ENCODE data around the gene CRYBB1. TPM values are rescaled to one million over a fixed set of nuclear protein-coding genes. Genes with fewer than 3 reads are reported as not detected.

Gene CRYBB1
- total RNA-seq, 1 donor: 0.27 TPM

DNA sequence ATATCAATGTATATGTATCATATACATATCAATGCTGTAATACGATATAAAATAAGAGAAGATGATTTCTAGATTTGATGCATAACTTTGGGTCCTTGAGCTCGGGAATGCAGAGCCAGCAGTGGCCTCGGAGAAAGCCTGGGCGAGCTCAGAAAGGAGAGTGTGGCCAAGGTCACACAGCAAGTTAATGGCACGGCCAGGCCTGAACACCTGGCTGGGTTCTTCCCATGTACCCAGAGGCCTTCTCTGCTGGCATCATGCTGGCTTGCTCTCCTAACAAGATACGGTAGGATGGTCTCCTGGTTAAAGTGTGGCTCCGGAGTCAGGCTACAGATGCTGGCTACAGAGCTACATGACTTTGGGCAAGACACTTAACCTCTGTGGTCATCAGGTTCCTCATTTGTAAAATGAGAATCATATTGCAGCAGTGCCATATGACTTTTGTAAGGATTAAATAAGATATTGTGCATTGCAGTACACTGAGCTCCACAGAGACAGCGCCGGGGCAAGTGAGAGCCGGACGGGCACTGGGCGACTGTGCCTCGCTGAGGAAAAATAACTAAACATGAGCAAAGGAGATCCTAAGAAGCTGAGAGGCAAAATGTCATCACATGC, 57.8 kb downstream of the CRYBB1 start:
- DNase-seq (ENCODE audit: low read depth in 2 of 3, low spot score in 2 of 3): no peak

DNA sequence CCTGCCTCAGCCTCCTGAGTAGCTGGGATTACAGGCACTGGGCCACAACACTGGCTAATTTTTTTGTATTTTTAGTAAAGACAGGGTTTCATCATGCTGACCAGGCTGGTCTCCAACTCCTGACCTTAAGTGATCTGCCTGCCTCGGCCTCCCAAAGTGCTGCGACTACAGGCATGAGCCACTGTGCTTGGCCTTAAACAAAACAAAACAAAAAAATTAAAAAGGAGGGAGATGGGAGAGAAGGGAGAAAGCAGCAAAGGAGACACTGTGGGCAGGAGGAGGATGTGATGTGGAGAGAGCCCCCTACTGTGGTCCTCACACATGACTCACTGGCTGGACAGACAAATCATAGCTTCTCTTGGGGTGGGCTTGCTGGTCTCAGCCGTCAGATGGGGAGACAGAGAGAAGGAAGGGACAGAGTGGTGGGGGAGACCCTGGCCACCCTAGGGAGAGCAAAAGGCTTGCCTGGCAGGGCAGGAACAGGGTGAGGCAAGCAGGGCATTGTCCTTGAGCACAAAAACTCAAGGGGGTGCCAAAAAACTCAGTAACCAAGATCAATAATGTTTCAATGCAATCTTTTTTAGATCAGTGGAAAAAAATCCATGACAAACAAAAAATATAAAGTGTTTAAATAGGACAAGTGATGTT, 59.5 kb downstream of the CRYBB1 start:
- DNase-seq (ENCODE audit: low read depth in 2 of 3, low spot score in 2 of 3): no peak

DNA sequence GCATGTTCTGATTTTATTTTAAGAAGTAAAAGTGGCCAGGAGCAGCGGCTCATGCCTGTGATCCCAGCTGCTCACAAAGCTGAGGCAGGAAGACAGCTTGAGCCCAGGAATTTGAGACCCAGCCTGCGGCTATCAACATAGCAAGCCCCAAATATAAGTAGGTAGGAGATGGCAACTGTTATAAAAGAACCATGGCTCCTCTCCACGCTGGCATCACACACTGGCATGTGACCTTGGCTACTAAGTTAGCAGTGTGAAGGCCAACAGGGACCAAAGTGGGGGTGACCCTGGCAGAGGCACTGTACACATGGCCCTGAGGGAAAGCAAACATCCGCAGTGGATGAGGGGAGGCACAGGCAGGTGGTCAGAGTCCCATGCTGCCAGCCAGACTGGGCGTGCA, 60.9 kb downstream of the CRYBB1 start:
- DNase-seq (ENCODE audit: low read depth in 2 of 3, low spot score in 2 of 3): no peak

DNA sequence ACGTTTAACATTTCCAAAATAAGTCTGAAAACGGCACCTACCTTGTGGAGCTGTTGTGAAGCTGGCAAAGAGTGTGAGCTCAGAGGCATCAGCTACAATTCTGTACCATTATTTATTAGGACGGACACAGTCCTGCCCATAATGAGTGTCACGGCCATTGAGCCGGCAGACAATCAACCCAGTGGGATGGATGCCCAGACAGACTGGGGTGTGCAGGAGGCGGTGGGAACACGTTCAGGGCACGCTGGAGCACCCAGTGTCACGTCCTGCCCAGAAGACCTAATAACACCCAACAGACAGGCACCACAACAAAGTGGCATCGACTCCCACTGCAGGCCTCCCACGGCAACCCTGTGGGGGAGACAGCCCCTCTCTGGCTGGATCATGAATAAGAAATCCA, 62.3 kb downstream of the CRYBB1 start:
- DNase-seq (ENCODE audit: low read depth in 2 of 3, low spot score in 2 of 3): no peak

DNA sequence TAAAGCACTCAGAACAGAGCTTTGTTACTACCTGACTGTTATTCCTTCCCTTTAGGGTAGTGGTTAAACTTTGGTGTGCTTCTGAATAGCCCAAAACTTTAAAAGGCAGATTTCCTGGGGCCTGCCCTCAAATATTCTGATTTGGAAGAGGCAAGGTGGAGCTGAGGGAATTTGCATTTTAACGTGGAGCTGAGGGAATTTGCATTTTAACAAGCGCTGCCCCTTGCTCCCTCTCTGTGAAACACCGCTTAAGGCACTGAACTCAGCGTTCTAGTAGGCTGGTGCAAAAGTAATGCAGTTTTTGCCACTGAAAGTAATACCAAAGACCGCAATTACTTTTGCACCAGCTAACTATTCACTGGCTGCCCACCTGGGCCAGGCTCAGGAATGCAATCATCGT, 62.9 kb downstream of the CRYBB1 start:
- DNase-seq (ENCODE audit: low read depth in 2 of 3, low spot score in 2 of 3): no peak

DNA sequence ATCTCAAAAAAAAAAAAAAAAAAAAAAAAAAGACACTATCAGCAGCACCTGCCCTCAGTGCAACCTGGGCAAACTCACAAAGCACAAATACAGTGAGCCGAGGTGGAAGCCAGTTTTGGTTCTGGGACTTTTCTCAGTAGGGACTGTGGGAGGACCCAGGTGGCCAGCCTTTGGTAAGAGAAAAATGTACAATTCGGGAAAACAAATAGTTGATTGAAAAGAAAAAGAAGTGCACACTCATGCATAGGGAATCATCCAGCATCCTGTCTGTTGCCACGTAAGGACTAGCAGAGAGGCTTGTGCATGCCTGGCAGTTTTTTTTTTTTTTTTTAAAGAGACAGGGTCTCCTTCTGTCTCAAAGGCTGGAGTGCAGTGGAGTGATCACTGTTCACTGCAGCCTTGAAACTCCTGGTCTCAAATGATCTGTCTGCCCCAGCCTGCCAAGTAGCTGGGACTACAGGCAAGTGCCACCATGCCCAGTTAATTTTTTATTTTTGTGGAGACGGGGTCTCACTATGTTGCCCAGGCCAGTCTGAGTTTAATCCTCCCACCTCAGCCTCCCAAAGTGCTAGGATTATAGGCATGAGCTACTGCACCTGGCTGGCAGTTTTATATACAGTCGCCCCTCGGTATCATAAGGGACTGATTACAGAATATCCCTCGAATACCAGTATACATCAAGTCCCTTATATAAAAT, 64.6 kb downstream of the CRYBB1 start:
- no peak for DNase-seq (ENCODE audit: low read depth in 2 of 3, low spot score in 2 of 3)

DNA sequence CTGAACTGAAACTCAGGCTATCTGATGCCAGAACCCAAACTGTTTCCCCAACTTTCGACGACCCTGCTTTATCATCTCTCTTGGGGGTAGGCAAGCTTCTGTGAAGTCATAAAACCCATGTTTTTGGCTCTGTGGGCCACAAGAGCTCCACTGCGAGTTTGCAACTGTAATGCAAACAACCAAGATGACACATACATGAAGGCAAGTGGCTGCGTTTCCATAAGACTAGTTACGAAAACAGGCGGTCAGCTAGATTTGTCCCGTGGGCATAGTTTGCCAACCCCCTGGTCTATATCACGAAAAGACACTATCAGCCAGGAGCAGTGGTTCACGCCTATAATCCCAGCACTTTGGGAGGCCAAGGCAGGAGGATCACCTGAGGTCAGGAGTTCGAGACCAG, 65.4 kb downstream of the CRYBB1 start:
- no peak for DNase-seq (ENCODE audit: low read depth in 2 of 3, low spot score in 2 of 3)

DNA sequence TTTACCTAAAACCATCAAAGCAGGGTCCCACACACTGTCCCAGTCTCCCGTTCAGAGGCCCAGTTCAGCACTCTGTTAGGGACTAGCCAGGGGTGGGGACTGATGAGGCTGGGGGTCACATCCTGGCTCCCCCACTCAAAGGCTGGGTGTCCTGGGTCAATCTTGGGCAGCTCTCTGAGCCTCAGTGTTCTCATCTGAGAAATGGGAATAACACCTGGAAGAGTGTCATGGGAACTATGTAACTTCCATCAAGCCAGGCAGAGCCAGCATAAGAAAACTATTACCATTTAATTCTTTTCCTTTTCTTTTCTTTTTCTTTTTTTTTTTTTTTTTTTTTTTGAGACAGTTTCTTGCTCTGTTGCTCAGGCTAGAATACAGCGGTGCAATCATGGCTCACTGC, 66.3 kb downstream of the CRYBB1 start:
- no peak for DNase-seq (ENCODE audit: low read depth in 2 of 3, low spot score in 2 of 3)

DNA sequence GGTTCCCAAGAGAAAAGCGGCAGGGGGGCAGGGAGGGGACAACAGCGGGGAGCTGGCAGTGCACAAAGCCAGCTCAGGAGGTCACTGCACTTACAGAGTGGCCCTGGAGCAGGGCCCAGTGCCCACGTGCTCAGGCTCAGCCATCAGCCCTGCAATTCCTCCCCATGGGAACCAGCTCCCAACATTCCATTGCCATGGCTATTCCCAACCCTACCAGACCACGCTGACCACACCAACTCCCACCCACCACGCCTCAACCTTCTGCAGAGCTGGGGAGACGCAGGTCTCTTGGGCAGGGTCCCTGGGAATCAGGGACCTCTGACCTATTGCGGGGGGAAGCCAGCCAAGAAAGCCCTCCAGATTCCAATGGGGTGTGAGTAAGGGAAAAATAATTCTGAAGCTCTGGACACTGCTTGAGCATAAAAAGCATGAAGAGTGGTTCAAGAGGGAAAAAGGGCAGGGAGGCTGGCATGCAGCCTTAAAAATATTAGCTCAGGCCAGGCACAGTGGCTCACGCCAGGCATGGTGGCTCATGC, 67.3 kb downstream of the CRYBB1 start:
- DNase-seq (ENCODE audit: low read depth in 2 of 3, low spot score in 2 of 3): no peak

DNA sequence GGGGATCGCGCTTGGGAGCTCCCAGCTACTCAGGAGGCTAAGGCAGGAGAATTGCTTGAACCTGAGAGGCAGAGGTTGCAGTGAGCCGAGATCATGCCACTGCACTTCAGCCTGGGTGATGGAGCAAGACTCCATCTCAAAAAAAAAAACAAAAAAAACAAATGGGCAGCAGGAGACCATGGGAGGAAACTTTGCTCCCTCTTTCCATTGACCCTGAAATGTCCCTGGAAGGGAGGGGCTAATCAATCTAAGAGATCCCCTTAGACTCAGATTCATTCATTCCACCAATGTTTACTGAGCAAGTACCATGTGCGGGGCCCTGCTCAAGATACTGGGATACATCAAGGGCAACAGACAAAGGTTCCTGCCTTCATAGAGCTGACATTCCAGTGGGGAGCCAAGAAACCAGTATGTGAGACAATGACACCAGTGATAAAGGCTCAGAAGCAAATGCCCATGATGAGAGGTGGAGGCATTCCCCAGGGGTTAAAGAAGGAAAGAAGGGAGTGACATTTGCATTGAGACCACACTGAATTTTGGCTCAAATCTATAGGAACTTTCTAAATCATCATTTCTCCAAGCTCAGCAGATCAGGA, 67.8 kb downstream of the CRYBB1 start:
- no peak for DNase-seq (ENCODE audit: low read depth in 2 of 3, low spot score in 2 of 3)

Small RNA genes lying within 50 kb of the gene (small RNA-seq; reads per million reads assigned to genes)
- 13.4 reads per million, percentile 93 among the genes with 10 or more reads in this experiment for gene MIR548J
- not detected for gene RF01874

Other genes with a start within 250 kb of the CRYBB1 start
- 1.9 TPM for gene ASPHD2, start 188.8 kb downstream of the CRYBB1 start, total RNA-seq
- 64.9 TPM for gene HPS4, start 134.2 kb downstream of the CRYBB1 start, total RNA-seq
- gene SRRD, start 134.2 kb downstream of the CRYBB1 start, total RNA-seq: 8.3 TPM
- 33.7 TPM for gene TFIP11, start 105.6 kb downstream of the CRYBB1 start, total RNA-seq
- 120 TPM for gene TPST2, start 27.9 kb downstream of the CRYBB1 start, total RNA-seq
- gene CRYBA4, start 3.9 kb upstream of the CRYBB1 start, total RNA-seq: not detected
- 14.3 TPM for gene MIAT, start 39.6 kb upstream of the CRYBB1 start, total RNA-seq